ENCODE data around the gene HBD.

- TF ChIP-seq, protein P1, sequence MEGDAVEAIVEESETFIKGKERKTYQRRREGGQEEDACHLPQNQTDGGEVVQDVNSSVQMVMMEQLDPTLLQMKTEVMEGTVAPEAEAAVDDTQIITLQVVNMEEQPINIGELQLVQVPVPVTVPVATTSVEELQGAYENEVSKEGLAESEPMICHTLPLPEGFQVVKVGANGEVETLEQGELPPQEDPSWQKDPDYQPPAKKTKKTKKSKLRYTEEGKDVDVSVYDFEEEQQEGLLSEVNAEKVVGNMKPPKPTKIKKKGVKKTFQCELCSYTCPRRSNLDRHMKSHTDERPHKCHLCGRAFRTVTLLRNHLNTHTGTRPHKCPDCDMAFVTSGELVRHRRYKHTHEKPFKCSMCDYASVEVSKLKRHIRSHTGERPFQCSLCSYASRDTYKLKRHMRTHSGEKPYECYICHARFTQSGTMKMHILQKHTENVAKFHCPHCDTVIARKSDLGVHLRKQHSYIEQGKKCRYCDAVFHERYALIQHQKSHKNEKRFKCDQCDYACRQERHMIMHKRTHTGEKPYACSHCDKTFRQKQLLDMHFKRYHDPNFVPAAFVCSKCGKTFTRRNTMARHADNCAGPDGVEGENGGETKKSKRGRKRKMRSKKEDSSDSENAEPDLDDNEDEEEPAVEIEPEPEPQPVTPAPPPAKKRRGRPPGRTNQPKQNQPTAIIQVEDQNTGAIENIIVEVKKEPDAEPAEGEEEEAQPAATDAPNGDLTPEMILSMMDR (conservative IDR thresholded peaks at IDR 0.05): no peak
- no peak for TF ChIP-seq EZH2 (IDR thresholded peaks at IDR 0.05; ENCODE audit: low read depth)
Observed at GRCh38 chr11:5257296-5257695, 23.0 kb upstream of the HBD start.

All from PC-9 (cell line).